Activated naive CD4-positive, alpha-beta T cell treated with anti-CD3 and anti-CD28 coated beads for 36 hours (primary cell): Measurements from ENCODE around the gene SRSF8. TPM values are rescaled to one million over a fixed set of nuclear protein-coding genes. Genes with fewer than 3 reads are reported as not detected.

Source experiments
- total RNA-seq, 2 experiments: library from RNA; stranded (reverse); gene quantifications; one replicate each; pipeline ENCODE4 v1.2.3, GENCODE V29; 2021

Gene SRSF8
- total RNA-seq, 2 experiments from 2014 or later, result 20.5 to 22.9 TPM

Other genes starting within 250 kb of the SRSF8 start
- gene CWC15, start 93.4 kb upstream of the SRSF8 start, total RNA-seq, result 10 to 100 TPM; 70.6 to 72.3 TPM
- 1 to 10 TPM; 1.7 to 2.1 TPM for gene KDM4D, start 93.2 kb upstream of the SRSF8 start, total RNA-seq
- not detected for gene KDM4E, start 41.7 kb upstream of the SRSF8 start, total RNA-seq
- not detected for gene KDM4F, start 17.5 kb upstream of the SRSF8 start, total RNA-seq
- gene ENDOD1, start 22.9 kb downstream of the SRSF8 start, total RNA-seq, result 10 to 100 TPM; 14.5 to 15.2 TPM
- 10 to 100 TPM; 17.5 to 18.1 TPM for gene SESN3, start 164.3 kb downstream of the SRSF8 start, total RNA-seq